ENCODE data around the gene HOXD12. TPM values are rescaled to one million over a fixed set of nuclear protein-coding genes. Genes with fewer than 3 reads are reported as not detected.
A peak's percentile ranks its signal among the peaks of the same experiment; 100 is the strongest.

HOXD12 gene
- total RNA-seq, 1 donor from 2014 or later, result not detected

- peaks cover 83% of the 10 kb centered on the region for H3K27me3 Mint-ChIP-seq (ENCODE audit: low read depth)
- no peak for TF ChIP-seq CTCF (IDR thresholded peaks at IDR 0.05)
- H3K9me3 Mint-ChIP-seq (ENCODE audit: low read depth), result no peaks in the 10 kb centered on the region
- peak overlapping the region; percentile 15 for H3K4me3 Mint-ChIP-seq (ENCODE audit: unreplicated experiment)
- no peak overlapping the region for H3K27ac Mint-ChIP-seq (ENCODE audit: unreplicated experiment)
- H3K36me3 Mint-ChIP-seq (ENCODE audit: low read depth), result peaks cover 3% of the 10 kb centered on the region
- no peak for DNase-seq (ENCODE audit: low spot score)
- H3K4me1 Mint-ChIP-seq (ENCODE audit: low read depth), result peaks cover 30% of the 10 kb centered on the region
Measured at GRCh38 chr2:176105730-176106580, 6.4 kb downstream of the HOXD12 start.

- Mint-ChIP-seq H3K36me3 (ENCODE audit: low read depth) (peaks cover 3% of the 10 kb centered on the region), H3K9me3 (ENCODE audit: low read depth) (no peaks in the 10 kb centered on the region), H3K4me1 (ENCODE audit: low read depth) (peaks cover 34% of the 10 kb centered on the region), H3K27ac (ENCODE audit: unreplicated experiment) (no peak within 1 kb of the TSS), H3K27me3 (ENCODE audit: low read depth) (peaks cover 81% of the 10 kb centered on the region), H3K4me3 (ENCODE audit: unreplicated experiment) (peak within 1 kb of the TSS; percentile 28)
- no peak for DNase-seq (ENCODE audit: low spot score)
- no peak for TF ChIP-seq CTCF (IDR thresholded peaks at IDR 0.05)
Measured at GRCh38 chr2:176106581-176107539, 7.3 kb downstream of the HOXD12 start, which contains the start of gene HOXD11. HOXD11 (plus strand) TSS chr2:176107280; CDS start chr2:176107356, 76 bp downstream.

GRCh38 chr2:176107731-176108181, 8.2 kb downstream of the HOXD12 start:
- no peak for DNase-seq (ENCODE audit: low spot score)
- no peak for TF ChIP-seq CTCF (IDR thresholded peaks at IDR 0.05)
- H3K4me1 Mint-ChIP-seq (ENCODE audit: low read depth), result peaks cover 34% of the 10 kb centered on the region
- peaks cover 3% of the 10 kb centered on the region for H3K36me3 Mint-ChIP-seq (ENCODE audit: low read depth)
- H3K27ac Mint-ChIP-seq (ENCODE audit: unreplicated experiment), result no peak overlapping the region
- no peak overlapping the region for H3K4me3 Mint-ChIP-seq (ENCODE audit: unreplicated experiment)
- H3K27me3 Mint-ChIP-seq (ENCODE audit: low read depth), result peaks cover 80% of the 10 kb centered on the region
- H3K9me3 Mint-ChIP-seq (ENCODE audit: low read depth), result no peaks in the 10 kb centered on the region

- Mint-ChIP-seq H3K4me3 (ENCODE audit: unreplicated experiment) (no peak overlapping the region), H3K27me3 (ENCODE audit: low read depth) (peaks cover 81% of the 10 kb centered on the region), H3K9me3 (ENCODE audit: low read depth) (no peaks in the 10 kb centered on the region), H3K27ac (ENCODE audit: unreplicated experiment) (no peak overlapping the region), H3K36me3 (ENCODE audit: low read depth) (peaks cover 3% of the 10 kb centered on the region), H3K4me1 (ENCODE audit: low read depth) (peaks cover 30% of the 10 kb centered on the region)
- no peak for TF ChIP-seq CTCF (IDR thresholded peaks at IDR 0.05)
- no peak for DNase-seq (ENCODE audit: low spot score)
Measured at GRCh38 chr2:176109192-176109901, 9.8 kb downstream of the HOXD12 start.

Measured in chondrocyte (in vitro differentiated cells).